ENCODE measurements around the gene POMT2.

Gene POMT2

DNA sequence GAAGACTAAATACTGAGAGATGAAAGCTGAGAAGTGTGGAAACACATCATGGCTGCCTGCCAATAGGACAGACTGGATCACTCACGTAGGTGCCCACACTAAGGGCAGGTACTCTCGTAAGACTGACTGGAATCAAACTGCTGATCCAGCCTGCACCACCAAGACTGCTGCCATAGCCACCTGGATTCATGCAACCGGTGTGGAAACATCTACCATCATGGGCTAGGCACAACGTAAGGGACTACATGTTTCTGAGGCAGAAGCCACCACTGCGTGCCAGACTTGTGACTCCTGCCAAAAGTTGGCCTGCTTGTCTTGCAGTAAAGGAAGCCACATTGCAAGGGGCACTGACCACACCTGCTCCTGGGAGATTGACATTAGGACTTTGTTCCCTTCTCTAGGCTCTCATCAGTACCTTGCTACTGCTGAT, 3.8 kb downstream of the POMT2 start:
- TF ChIP-seq POLR2A (IDR thresholded peaks at IDR 0.05; ENCODE audit: extremely low read depth, insufficient read length): no peak
- TF ChIP-seq, protein P1, sequence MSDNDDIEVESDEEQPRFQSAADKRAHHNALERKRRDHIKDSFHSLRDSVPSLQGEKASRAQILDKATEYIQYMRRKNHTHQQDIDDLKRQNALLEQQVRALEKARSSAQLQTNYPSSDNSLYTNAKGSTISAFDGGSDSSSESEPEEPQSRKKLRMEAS (IDR thresholded peaks at IDR 0.05; ENCODE audit: low read depth, low read length): no peak

DNA sequence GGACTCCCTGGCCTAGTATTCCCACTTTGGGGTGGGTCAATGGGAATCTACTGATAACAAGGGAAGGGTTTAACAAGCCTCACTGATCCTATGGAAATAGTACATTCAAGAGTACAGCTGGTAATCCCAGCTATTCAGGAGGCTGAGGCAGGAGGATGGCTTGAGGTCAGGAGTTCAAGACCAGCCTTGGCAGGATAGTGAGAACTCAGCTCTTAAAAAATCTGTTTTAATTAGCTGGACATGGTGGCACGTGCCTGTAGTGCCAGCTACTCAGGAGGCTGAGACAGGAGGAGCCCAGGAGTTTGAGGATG, 4.5 kb downstream of the POMT2 start:
- TF ChIP-seq MYC (IDR thresholded peaks at IDR 0.05; ENCODE audit: low read depth, low read length) (no peak), POLR2A (IDR thresholded peaks at IDR 0.05; ENCODE audit: extremely low read depth, insufficient read length) (no peak)
- TF ChIP-seq, protein P1 (IDR thresholded peaks at IDR 0.05; ENCODE audit: low read depth, low read length): no peak
- TF ChIP-seq, protein P2, sequence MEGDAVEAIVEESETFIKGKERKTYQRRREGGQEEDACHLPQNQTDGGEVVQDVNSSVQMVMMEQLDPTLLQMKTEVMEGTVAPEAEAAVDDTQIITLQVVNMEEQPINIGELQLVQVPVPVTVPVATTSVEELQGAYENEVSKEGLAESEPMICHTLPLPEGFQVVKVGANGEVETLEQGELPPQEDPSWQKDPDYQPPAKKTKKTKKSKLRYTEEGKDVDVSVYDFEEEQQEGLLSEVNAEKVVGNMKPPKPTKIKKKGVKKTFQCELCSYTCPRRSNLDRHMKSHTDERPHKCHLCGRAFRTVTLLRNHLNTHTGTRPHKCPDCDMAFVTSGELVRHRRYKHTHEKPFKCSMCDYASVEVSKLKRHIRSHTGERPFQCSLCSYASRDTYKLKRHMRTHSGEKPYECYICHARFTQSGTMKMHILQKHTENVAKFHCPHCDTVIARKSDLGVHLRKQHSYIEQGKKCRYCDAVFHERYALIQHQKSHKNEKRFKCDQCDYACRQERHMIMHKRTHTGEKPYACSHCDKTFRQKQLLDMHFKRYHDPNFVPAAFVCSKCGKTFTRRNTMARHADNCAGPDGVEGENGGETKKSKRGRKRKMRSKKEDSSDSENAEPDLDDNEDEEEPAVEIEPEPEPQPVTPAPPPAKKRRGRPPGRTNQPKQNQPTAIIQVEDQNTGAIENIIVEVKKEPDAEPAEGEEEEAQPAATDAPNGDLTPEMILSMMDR (IDR thresholded peaks at IDR 0.05; ENCODE audit: low read depth, low read length): no peak
- no peak for DNase-seq (ENCODE audit: low read depth)
- no peak overlapping the region for H3K4me3 ChIP-seq (ENCODE audit: low read depth, low read length)

More for the DNA sequence above, 3.8 kb downstream of the POMT2 start:
- DNase-seq (ENCODE audit: low read depth): no peak
- no peak overlapping the region for H3K4me3 ChIP-seq (ENCODE audit: low read depth, low read length)

DNA sequence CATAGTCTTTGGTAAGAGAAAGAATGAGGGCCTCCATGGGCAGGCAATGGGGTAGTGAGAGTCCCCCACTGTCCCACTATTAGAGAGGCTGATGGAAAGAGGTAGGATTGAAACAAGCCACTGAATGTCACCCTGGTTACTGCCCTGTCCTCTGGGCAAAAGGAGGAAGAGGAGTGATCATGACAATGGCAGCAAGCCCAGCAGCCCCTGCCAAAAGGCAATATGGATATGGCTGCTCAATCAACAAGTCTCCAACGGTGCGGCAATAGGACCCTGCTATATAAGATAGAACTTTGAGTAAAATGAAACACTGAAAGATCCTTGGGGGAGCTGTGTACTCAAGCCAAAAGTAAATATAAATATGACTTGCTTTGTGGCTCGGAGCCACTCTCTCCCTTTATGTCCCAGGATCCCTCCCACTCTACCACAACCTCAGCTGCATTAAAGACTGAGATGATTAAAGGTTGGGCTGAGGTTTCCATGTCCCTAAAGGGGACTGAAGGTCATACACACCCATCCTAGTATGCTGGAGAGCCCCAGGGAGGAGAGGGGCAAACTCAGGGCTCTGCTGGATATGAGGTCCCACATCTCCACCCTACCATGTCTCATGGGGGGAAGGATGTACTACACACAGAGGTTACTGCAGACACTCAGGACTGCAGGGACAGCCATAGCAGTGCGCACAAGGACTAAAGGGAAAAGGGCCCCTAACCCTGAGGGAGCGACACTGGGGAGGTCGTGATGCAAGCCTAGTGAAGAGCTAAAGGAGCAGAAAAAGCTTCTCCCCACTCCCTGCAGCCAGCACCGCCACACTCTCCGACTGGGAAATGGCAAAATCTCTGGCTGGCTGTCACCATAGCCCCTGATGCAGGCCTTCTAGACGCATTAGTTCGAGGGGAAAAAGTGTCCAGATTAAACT, 5.9 kb downstream of the POMT2 start:
- DNase-seq (ENCODE audit: low read depth): no peak
- TF ChIP-seq POLR2A (IDR thresholded peaks at IDR 0.05; ENCODE audit: extremely low read depth, insufficient read length): no peak
- TF ChIP-seq, protein P1 (IDR thresholded peaks at IDR 0.05; ENCODE audit: low read depth, low read length): no peak
- TF ChIP-seq MYC (IDR thresholded peaks at IDR 0.05; ENCODE audit: low read depth, low read length): no peak
- TF ChIP-seq, protein P2 (IDR thresholded peaks at IDR 0.05; ENCODE audit: low read depth, low read length): no peak
- H3K4me3 ChIP-seq (ENCODE audit: low read depth, low read length): no peak overlapping the region

DNA sequence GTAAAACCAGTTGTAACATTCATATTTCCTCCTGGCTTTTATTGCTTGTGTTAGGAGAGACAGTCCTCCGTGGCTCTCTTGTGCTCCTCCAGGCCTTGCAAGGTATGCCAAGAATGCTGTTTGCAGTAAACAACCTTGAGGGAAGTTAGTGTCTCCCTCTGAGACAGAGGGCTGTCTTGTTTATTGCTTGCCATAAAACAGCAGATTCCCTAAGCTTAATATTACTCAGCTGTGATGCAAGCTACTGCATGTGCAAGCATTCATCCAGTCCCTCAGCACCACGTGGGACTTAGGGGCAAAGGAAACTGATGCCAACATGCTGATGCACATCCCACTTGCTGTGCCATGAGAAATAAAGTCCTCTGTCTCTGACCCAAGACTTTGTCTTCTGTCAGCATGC, 6.6 kb downstream of the POMT2 start:
- TF ChIP-seq, protein P1 (IDR thresholded peaks at IDR 0.05; ENCODE audit: low read depth, low read length): no peak
- TF ChIP-seq MYC (IDR thresholded peaks at IDR 0.05; ENCODE audit: low read depth, low read length) (no peak), POLR2A (IDR thresholded peaks at IDR 0.05; ENCODE audit: extremely low read depth, insufficient read length) (no peak)
- TF ChIP-seq, protein P2 (IDR thresholded peaks at IDR 0.05; ENCODE audit: low read depth, low read length): no peak
- no peak overlapping the region for H3K4me3 ChIP-seq (ENCODE audit: low read depth, low read length)
- no peak for DNase-seq (ENCODE audit: low read depth)

DNA sequence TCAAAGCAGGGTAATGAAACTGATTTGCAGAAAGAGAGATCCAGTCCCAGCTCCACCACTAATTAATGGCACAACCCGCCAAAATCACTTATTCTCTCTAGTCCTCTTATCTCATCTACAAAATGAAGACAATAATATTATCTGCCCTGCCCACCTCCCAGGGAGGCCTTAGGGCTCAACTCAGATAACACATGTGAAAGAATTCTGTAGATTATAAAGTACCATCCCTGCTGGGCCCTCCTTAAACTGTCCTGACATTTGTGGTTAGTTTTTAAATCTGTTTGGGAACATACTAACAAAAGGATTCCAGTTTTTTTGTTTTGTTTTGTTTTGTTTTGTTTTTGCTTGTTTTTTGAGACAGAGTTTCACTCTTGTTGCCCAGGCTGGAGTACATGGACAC, 7.3 kb downstream of the POMT2 start:
- TF ChIP-seq, protein P1 (IDR thresholded peaks at IDR 0.05; ENCODE audit: low read depth, low read length): no peak
- TF ChIP-seq, protein P2 (IDR thresholded peaks at IDR 0.05; ENCODE audit: low read depth, low read length): no peak
- TF ChIP-seq POLR2A (IDR thresholded peaks at IDR 0.05; ENCODE audit: extremely low read depth, insufficient read length): no peak
- TF ChIP-seq MYC (IDR thresholded peaks at IDR 0.05; ENCODE audit: low read depth, low read length): no peak
- no peak for DNase-seq (ENCODE audit: low read depth)
- H3K4me3 ChIP-seq (ENCODE audit: low read depth, low read length): no peak overlapping the region

DNA sequence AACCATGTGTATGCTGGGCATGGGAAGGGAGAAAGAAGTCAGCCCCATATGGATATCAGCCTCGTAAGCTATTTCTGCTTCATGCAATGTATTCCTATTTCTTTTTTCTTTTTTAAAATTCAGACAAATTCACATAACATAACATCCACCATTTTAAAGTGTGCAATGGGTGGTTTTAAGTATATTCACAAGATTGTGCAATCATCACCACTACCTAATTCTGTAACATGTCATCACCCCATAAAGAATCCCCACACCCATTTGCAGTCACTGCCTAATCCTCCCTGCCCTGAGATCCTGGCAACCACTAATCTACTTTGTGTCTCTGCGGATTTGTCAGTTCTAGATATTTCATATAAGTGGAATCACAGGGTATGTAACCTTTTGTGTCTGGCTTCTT, 9.5 kb downstream of the POMT2 start:
- TF ChIP-seq, protein P2 (IDR thresholded peaks at IDR 0.05; ENCODE audit: low read depth, low read length): no peak
- TF ChIP-seq, protein P1 (IDR thresholded peaks at IDR 0.05; ENCODE audit: low read depth, low read length): no peak
- TF ChIP-seq POLR2A (IDR thresholded peaks at IDR 0.05; ENCODE audit: extremely low read depth, insufficient read length) (no peak), MYC (IDR thresholded peaks at IDR 0.05; ENCODE audit: low read depth, low read length) (no peak)
- peak; percentile 46 for DNase-seq (ENCODE audit: low read depth)
- H3K4me3 ChIP-seq (ENCODE audit: low read depth, low read length): no peak overlapping the region
